ENCODE data around the gene VCP. TPM values are rescaled to one million over a fixed set of nuclear protein-coding genes. Genes with fewer than 3 reads are reported as not detected.

Gene VCP
- 254 and 283 TPM in 2 replicates for total RNA-seq

GRCh38 chr9:35072461-35073278 lies at the start of gene VCP:
Gene VCP (minus strand): TSS chr9:35072625. CDS start chr9:35072353, 272 bp downstream.

DNA sequence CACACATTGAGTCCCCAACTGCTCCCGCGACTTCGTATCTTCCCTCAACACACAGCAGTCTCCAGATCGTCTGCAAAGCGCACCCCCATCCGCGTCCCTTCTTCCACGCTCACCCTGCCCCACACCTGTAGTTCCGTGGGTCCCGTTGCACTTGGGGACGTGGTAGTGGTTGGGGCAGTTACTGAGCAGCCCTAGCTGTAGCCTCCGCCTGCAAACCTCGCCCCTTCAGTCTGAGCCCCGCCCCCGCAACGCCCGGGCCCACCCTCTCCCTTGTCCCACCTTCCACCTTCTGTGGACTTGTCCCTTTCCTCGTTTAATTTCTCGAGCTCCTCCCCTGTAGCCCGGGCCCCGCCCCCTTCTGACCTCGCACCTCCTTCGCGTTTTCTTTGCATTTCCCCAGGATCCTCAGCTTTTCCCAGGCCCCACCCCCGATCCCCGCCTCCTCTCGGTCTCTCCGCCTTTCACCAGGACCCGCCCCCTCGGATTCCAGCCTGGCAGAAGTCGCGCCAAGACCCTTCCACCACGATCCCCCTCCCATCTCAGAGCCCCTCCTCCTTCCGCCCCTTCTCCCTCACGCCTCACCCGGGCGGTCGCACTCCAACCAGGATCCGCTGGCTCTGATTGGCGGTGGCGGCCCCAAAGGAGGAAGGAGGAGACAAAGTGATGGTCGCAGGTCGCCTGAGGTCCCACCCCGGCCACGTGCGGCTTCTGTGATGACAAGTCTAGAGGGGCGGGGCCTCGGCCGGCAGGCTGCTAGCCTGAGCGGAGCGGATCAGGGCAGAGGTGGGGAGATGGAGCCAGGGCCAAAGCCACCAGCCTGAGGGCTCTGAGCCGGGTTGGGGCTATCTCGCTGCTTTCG lies 43.5 kb upstream of the VCP start, which contains the start of gene ATOSB:
ATOSB (minus strand) TSS at position 183 of the 859 bp plus-strand sequence. CDS start 7,588 bp downstream, outside the sequence.

DNA sequence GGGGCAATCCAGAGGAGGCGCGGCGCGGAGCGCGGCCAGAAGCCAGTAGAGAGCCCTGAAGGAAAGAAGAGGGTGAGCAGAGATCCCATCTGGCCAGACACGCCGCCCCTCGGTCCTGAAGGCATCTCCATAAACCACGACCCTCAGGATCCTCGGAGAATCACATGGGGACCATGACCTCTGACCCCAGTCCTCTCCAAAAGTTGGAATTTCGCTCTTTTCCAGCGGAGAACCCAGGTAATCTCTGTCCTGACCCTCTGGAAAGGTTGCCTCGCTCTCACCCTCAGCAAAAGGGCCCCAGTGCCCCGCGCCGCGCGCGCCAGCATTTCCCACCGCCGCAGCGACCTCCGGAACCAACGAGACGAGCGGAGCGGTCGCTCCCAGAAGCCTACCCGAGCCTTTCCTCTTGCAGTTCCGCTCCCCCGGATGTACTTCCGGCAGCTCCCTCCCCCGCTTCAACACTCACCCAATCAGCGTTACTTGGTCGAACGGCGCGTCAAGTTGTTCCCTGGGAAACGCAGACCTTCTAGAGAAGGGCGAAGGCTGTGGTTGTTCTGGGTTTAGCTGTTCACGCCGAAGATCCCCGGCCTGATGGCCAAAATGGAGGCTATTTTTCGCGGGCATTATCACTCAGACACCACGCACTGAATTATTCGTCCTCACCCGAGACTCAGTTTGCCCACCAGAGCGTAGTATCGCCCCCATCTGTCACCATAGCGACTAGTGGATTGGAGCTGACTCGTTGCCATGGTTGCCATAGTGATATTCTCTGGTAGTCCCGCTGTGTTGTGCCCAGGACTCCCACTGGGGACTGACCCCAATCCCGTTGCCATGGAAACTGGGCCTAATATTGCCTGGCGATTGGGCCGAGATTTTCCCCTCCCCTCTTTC lies 30.6 kb upstream of the VCP start, which contains the start of gene STOML2:
STOML2 (minus strand) TSS at position 363 of the 891 bp plus-strand sequence; CDS start at position 326, 37 bp downstream.

GRCh38 chr9:35096035-35096849 lies 23.8 kb upstream of the VCP start, which contains the start of gene PIGO:
Gene PIGO (minus strand): TSS chr9:35096591. CDS start chr9:35095565, 1,026 bp downstream.

DNA sequence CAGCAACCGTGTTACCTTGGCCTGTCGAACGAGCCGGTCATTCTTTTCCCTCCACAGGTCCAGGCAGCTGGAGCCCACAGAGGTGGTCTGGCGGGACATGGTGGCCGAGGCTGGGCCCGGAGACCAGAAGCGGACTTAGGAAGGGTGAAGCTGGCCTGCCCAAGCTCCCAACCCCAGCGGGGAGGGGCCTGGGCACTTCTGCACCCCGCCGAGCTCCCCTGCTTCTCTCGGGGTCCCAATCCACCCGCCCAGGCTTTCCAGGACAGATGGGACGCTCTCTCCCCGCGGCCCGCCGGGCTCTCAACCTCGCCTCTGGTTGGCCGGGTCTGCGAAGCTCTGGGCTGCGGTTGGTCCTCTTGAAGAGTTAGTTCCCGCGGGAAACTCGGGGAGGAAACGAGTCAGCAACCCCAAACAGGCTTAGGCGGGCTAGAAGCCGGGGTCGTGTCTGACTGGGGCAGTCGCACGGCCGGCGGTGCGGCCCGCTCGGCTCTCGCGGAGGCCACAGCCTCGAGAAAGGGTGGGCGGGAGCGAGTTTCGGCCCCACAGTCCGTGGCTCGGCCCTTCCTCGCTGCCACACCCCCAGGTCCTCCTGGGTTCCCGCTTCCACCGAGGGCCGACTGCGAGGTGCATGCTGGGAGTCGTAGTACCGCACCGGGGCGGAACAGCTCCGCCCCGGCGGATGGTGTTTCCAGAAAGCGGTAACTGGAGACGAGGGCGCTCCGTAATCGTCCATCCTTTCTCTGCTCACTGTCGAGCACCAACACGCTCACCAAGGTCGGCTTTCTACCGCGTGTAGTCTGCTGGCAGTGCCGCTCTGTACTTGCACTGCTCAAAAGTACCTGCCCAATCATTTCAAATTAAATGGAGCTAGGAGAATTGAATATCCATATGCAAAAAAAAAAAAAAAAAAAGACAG lies 7.3 kb upstream of the VCP start, which contains the start of gene FANCG:
FANCG (minus strand) TSS at position 517 of the 916 bp plus-strand sequence; CDS start at position 99, 418 bp downstream.

Small RNA genes lying within 50 kb of the gene (small RNA-seq; reads per million reads assigned to genes)
- not detected for gene RN7SL338P

Other genes starting within 250 kb of the VCP start
- gene PHF24, start 114.3 kb downstream of the VCP start, total RNA-seq: 0.11 and 0.26 TPM in 2 replicates
- 8.5 and 13.1 TPM in 2 replicates for gene DNAJB5, start 82.9 kb downstream of the VCP start, total RNA-seq
- 10.5 and 12.2 TPM in 2 replicates for gene FANCG, start 7.3 kb upstream of the VCP start, total RNA-seq
- gene PIGO, start 24.0 kb upstream of the VCP start, total RNA-seq: 10.6 and 13.5 TPM in 2 replicates
- gene STOML2, start 30.5 kb upstream of the VCP start, total RNA-seq: 114 and 128 TPM in 2 replicates
- 18.8 and 23.7 TPM in 2 replicates for gene ATOSB, start 43.2 kb upstream of the VCP start, total RNA-seq
- gene UNC13B, start 89.4 kb upstream of the VCP start, total RNA-seq: 15.0 and 15.5 TPM in 2 replicates